ENCODE measurements around the gene KIF26B.

DNA sequence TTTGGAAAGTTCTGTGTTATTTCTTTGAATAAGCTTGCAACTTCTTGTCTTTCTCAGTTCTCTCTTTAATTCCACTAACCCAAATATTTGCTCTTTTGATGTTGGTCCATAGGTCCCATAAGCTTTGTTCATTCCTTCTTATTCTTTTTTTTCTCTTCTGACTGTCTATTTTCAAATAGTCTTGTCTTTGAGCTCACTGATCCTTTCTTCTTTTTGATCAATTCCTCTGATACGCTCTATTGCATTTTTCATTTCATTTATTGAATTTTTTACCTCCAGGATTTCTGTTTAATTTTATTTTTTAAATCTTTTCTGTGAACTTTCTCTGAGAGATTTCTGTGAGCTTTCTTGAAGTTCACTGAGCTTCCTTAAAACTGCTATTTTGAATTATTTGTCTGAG lies 486.6 kb downstream of the KIF26B start:
- TF ChIP-seq, protein P1, sequence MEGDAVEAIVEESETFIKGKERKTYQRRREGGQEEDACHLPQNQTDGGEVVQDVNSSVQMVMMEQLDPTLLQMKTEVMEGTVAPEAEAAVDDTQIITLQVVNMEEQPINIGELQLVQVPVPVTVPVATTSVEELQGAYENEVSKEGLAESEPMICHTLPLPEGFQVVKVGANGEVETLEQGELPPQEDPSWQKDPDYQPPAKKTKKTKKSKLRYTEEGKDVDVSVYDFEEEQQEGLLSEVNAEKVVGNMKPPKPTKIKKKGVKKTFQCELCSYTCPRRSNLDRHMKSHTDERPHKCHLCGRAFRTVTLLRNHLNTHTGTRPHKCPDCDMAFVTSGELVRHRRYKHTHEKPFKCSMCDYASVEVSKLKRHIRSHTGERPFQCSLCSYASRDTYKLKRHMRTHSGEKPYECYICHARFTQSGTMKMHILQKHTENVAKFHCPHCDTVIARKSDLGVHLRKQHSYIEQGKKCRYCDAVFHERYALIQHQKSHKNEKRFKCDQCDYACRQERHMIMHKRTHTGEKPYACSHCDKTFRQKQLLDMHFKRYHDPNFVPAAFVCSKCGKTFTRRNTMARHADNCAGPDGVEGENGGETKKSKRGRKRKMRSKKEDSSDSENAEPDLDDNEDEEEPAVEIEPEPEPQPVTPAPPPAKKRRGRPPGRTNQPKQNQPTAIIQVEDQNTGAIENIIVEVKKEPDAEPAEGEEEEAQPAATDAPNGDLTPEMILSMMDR (IDR thresholded peaks at IDR 0.05), result no peak
- no peak for TF ChIP-seq POLR2AphosphoS5 (IDR thresholded peaks at IDR 0.05)

Measured in stomach (tissue), 4 donors.